ENCODE data around the gene SDHA. TPM values are rescaled to one million over a fixed set of nuclear protein-coding genes. Genes with fewer than 3 reads are reported as not detected.

SDHA gene
- total RNA-seq, 1 experiment from 2014 or later, result 134 TPM

- Histone ChIP-seq H3K27me3 (ENCODE audit: insufficient read depth, low read length) (no peaks in the 10 kb centered on the region), H3K4me3 (replicated peaks in 1 of 2; ENCODE audit: low read depth in 1 of 2, low read length in 2 of 2) (no peak overlapping the region), H3K79me2 (ENCODE audit: insufficient read depth, low read length) (peaks cover 36% of the 10 kb centered on the region; the same call in 1 of the 2 replicates), H3K4me1 (ENCODE audit: control insufficient read depth in 1 of 2, insufficient read depth in 2 of 2, low read length in 2 of 2) (peaks cover 5 to 13% of the 10 kb centered on the region in 2 experiments; a peak in 2 of 4 replicates), H3K36me3 (ENCODE audit: control insufficient read depth in 1 of 2, insufficient read depth in 2 of 2, low read length in 2 of 2) (peaks cover 9 to 13% of the 10 kb centered on the region in 2 experiments; a peak in 3 of 4 replicates), H3K27ac (ENCODE audit: low read depth, low read length) (no peak overlapping the region), H4K20me1 (ENCODE audit: insufficient read depth) (no peaks in the 10 kb centered on the region), H3K9ac (ENCODE audit: low read length) (no peak overlapping the region), H2AFZ (ENCODE audit: low read depth, low read length, poor library complexity, severe bottlenecking) (no peak overlapping the region), H3K9me3 (ENCODE audit: control insufficient read depth in 1 of 2, insufficient read depth in 1 of 2, low read depth in 1 of 2, low read length in 2 of 2) (no peaks in the 10 kb centered on the region), H3K9me2 (ENCODE audit: insufficient read depth) (no peaks in the 10 kb centered on the region), H3K4me2 (ENCODE audit: low read length) (no peak overlapping the region)
- TF ChIP-seq YY1 (IDR thresholded peaks at IDR 0.05; ENCODE audit: extremely low read depth, insufficient replicate concordance, low read depth, low read length) (no peak), ZFX (IDR thresholded peaks at IDR 0.05) (no peak), SRF (IDR thresholded peaks at IDR 0.05; ENCODE audit: low read depth) (no peak)
- TF ChIP-seq, protein P1, sequence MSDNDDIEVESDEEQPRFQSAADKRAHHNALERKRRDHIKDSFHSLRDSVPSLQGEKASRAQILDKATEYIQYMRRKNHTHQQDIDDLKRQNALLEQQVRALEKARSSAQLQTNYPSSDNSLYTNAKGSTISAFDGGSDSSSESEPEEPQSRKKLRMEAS (IDR thresholded peaks at IDR 0.05), result no peak
- CTCF ChIA-PET, result no interaction called here
- BruUV-seq (replicated peaks), result no TSS peak
- intact Hi-C loops (cut with micrococcal nuclease), result no loop called here
- no peak for ATAC-seq
- RAD21 ChIA-PET (ENCODE audit: low non-redundant PET in 1 of 2, low total read pairs in 2 of 2, uncharacterized antibody in 2 of 2, unreplicated experiment in 2 of 2), result no interaction called here
- no peak for DNase-seq (ENCODE audit: low read depth, low spot score)
- POLR2A ChIA-PET, result no interaction called here
These were observed 88.1 kb downstream of the SDHA start for GRCh38 chr5:306011-306805.

Other genes starting within 250 kb of the SDHA start
- 0.02 TPM for gene PLEKHG4B, start 126.2 kb upstream of the SDHA start, total RNA-seq (2021; ENCODE audit: unreplicated experiment)
- gene LRRC14B, start 26.8 kb upstream of the SDHA start, total RNA-seq (2021; ENCODE audit: unreplicated experiment), result not detected
- gene CCDC127, start 167 bp upstream of the SDHA start, total RNA-seq (2021; ENCODE audit: unreplicated experiment), result 5.1 TPM
- 107 TPM for gene PDCD6, start 53.3 kb downstream of the SDHA start, total RNA-seq (2021; ENCODE audit: unreplicated experiment)
- gene AHRR, start 103.4 kb downstream of the SDHA start, total RNA-seq (2021; ENCODE audit: unreplicated experiment), result 12.7 TPM
- gene EXOC3, start 224.9 kb downstream of the SDHA start, total RNA-seq (2021; ENCODE audit: unreplicated experiment), result 52.4 TPM

Measured in HCT116 (cell line).